Esophagus muscularis mucosa (tissue), 4 donors: Measurements from ENCODE around the gene RAI14. TPM values are rescaled to one million over a fixed set of nuclear protein-coding genes. Genes with fewer than 3 reads are reported as not detected.

Source experiments
- DNase-seq: peaks from one replicate; pipeline ENCODE4 v3.0.0-alpha.2; 2017; ENCODE audit errors: extremely low spot score
- H3K27ac ChIP-seq, 4 donors: fragments of 200-600 bp; sonication (generic); replicated peaks in 1 of 4; 1 replicate in 3 of 4; 2 replicates in 1 of 4; pipeline ENCODE4 v1.5.1; 2016 to 2019; ENCODE audit warnings: mild to moderate bottlenecking in 1 of 4
- H3K27me3 ChIP-seq, 4 donors: fragments of 200-600 bp; sonication (generic); one replicate each; pipeline versions ENCODE4 v1.5.1 to v1.6.0; 2016 to 2019
- H3K36me3 ChIP-seq, 4 donors: fragments of 200-600 bp; sonication (generic); one replicate each; pipeline ENCODE4 v1.5.1; 2016 to 2019
- H3K4me1 ChIP-seq, 4 donors: fragments of 200-600 bp; sonication (generic); one replicate each; pipeline ENCODE4 v1.5.1; 2016 to 2019
- H3K4me3 ChIP-seq, 4 donors: fragments of 200-600 bp; sonication (generic); 1 replicate in 2 of 4; 2 replicates in 2 of 4; pipeline ENCODE4 v1.5.1; 2016 to 2019; ENCODE audit warnings: mild to moderate bottlenecking in 4 of 4, moderate library complexity in 1 of 4
- H3K9me3 ChIP-seq, 4 donors: fragments of 200-600 bp; sonication (generic); 1 replicate in 3 of 4; 2 replicates in 1 of 4; pipeline ENCODE4 v1.5.1; 2016 to 2019
- CTCF ChIP-seq, 3 experiments: fragments of 200-600 bp in 2 of 3; fragments of 450-650 bp in 1 of 3; sonication (generic) in 2 of 3; IDR thresholded peaks; one replicate each; pipeline ENCODE4 v1.5.1; 2017 to 2019; ENCODE audit warnings: antibody characterized with exemption in 3 of 3, mild to moderate bottlenecking in 2 of 3, moderate library complexity in 1 of 3
- EP300 ChIP-seq: sonication (generic); formaldehyde crosslinking; IDR thresholded peaks from one replicate; pipeline ENCODE4 v1.6.1; 2017; ENCODE audit warnings: antibody characterized with exemption
- POLR2A ChIP-seq: fragments of 450-650 bp; IDR thresholded peaks from one replicate; pipeline ENCODE4 v1.6.1; 2017; ENCODE audit warnings: antibody characterized with exemption, moderate library complexity, mild to moderate bottlenecking, low read depth
- POLR2AphosphoS5 ChIP-seq, 2 donors: sonication (generic); formaldehyde crosslinking; IDR thresholded peaks; one replicate each; pipeline ENCODE4 v1.6.1; 2017; ENCODE audit warnings: antibody characterized with exemption in 2 of 2
- WGBS: methylation state at CpG from one replicate; pipeline ENCODE4 v1.1.5; 2018; 5-methylcytosine and 5-hydroxymethylcytosine counted together
- intact Hi-C: fragments of 100-400 bp; cut with DNase I; formaldehyde crosslinking; loops from one replicate; pipeline ENCODE4 v1.15.1; 2023
- total RNA-seq, 4 donors: library from RNA; depleted of rRNA; stranded (reverse); fragments of >200 nt; gene quantifications; one replicate each; pipeline versions ENCODE4 v1.1.0 to v1.2.1, GENCODE V29; 2016

RAI14 gene
- total RNA-seq, 4 donors from 2014 or later: 57.3 to 76.4 (median 68.1) TPM

- Histone ChIP-seq H3K27ac (no peak overlapping the region), H3K9me3 (no peaks in the 10 kb centered on the region), H3K27me3 (no peaks in the 10 kb centered on the region), H3K36me3 (no peaks in the 10 kb centered on the region), H3K4me1 (peaks cover 13 to 27% (median 21%) of the 10 kb centered on the region in 4 donors), H3K4me3 (no peak overlapping the region)
- no peak for DNase-seq
- intact Hi-C loops: loop anchor here (5.0 kb wide), 2 partner anchors 56 to 184 kb away; partner anchors contain the start of gene TTC23L
- no peak for TF ChIP-seq CTCF (IDR thresholded peaks at IDR 0.05)
- no peak for TF ChIP-seq EP300
- no peak for TF ChIP-seq POLR2A
- no peak for TF ChIP-seq POLR2AphosphoS5 (IDR thresholded peaks at IDR 0.05)
Observed at GRCh38 chr5:34652914-34653313, 3.2 kb upstream of the RAI14 start.

GRCh38 chr5:34653708-34654107, 2.4 kb upstream of the RAI14 start:
- intact Hi-C loops: loop anchor here (5.0 kb wide), 2 partner anchors 56 to 184 kb away; partner anchors contain the start of gene TTC23L
- TF ChIP-seq POLR2AphosphoS5 (IDR thresholded peaks at IDR 0.05) (no peak), CTCF (IDR thresholded peaks at IDR 0.05) (no peak), EP300 (no peak), POLR2A (no peak)
- Histone ChIP-seq H3K9me3 (no peaks in the 10 kb centered on the region), H3K4me3 (no peak overlapping the region), H3K27ac (no peak overlapping the region), H3K36me3 (no peaks in the 10 kb centered on the region), H3K4me1 (peaks cover 16 to 35% (median 28%) of the 10 kb centered on the region in 4 donors), H3K27me3 (no peaks in the 10 kb centered on the region)
- DNase-seq: no peak

- H3K4me3 ChIP-seq: peak overlapping the region; percentile 65 to 98 (median 86)
- H3K9me3 ChIP-seq: no peaks in the 10 kb centered on the region
- peak; percentile 57 to 77 for TF ChIP-seq POLR2AphosphoS5 (IDR thresholded peaks at IDR 0.05)
- TF ChIP-seq CTCF (IDR thresholded peaks at IDR 0.05): no peak
- H3K4me1 ChIP-seq: peaks cover 16 to 37% (median 31%) of the 10 kb centered on the region in 4 donors
- no peaks in the 10 kb centered on the region for H3K27me3 ChIP-seq
- no peaks in the 10 kb centered on the region for H3K36me3 ChIP-seq
- 2% methylated on average over 16 of the region's 16 CpGs for WGBS
- peak overlapping the region; percentile 90 to 98 (median 94) for H3K27ac ChIP-seq
- intact Hi-C loops: loop anchor here (5.0 kb wide), 3 partner anchors 133 to 257 kb away; no protein-coding TSS in a partner anchor
- no peak for DNase-seq
Observed at GRCh38 chr5:34655354-34655991, 655 bp upstream of the RAI14 start.

- intact Hi-C loops: loop anchor here (5.0 kb wide), 3 partner anchors 134 to 256 kb away; no protein-coding TSS in a partner anchor
- Histone ChIP-seq H3K27ac (peak overlapping the region; percentile 90 to 98 (median 94)), H3K4me3 (peak overlapping the region; percentile 65 to 98 (median 86)), H3K4me1 (peaks cover 16 to 37% (median 31%) of the 10 kb centered on the region in 4 donors), H3K9me3 (no peaks in the 10 kb centered on the region), H3K27me3 (no peaks in the 10 kb centered on the region), H3K36me3 (no peaks in the 10 kb centered on the region)
- TF ChIP-seq POLR2AphosphoS5 (IDR thresholded peaks at IDR 0.05) (no peak), POLR2A (no peak), CTCF (IDR thresholded peaks at IDR 0.05) (no peak), EP300 (no peak)
- no peak for DNase-seq
- WGBS: 0% methylated on average over 27 of the region's 53 CpGs
Observed at GRCh38 chr5:34656700-34657273, 659 bp downstream of the RAI14 start.
